22Rv1 (cell line): Measurements from ENCODE around the gene LCLAT1.

Experiments
- CTCF ChIP-seq: fragments of 450-650 bp; IDR thresholded peaks from 2 replicates; pipeline ENCODE4 v1.5.1; 2017; ENCODE audit warnings: mild to moderate bottlenecking
- ZFX ChIP-seq: fragments of 450-650 bp; IDR thresholded peaks from 2 replicates; pipeline ENCODE4 v1.6.1; 2017; ENCODE audit warnings: antibody characterized with exemption, borderline replicate concordance

GRCh38 chr2:30493440-30493839, 46.4 kb downstream of the LCLAT1 start:
- TF ChIP-seq CTCF (no peak), ZFX (no peak)
